Heart right ventricle (tissue), 16 donors: Measurements from ENCODE around the gene EIF6. TPM values are rescaled to one million over a fixed set of nuclear protein-coding genes. Genes with fewer than 3 reads are reported as not detected.

Source experiments
- ATAC-seq, 8 donors: fragments of 200-7000 bp; cut with Tn5 transposase; one replicate each; pipeline ENCODE4 v1.9.1; 2020; ENCODE audit warnings: mild to moderate bottlenecking in 8 of 8, moderate library complexity in 8 of 8, moderate number of reproducible peaks in 1 of 8
- DNase-seq, 2 donors: peaks; one replicate each; pipeline ENCODE4 v3.0.0-alpha.2; 2020
- H3K27ac ChIP-seq, 10 donors: fragments of 200-600 bp; sonication (generic) in 2 of 10; one replicate each; pipeline versions ENCODE4 v1.5.0 to v1.8.0; 2020 to 2022; ENCODE audit warnings: mild to moderate bottlenecking in 3 of 10
- H3K27me3 ChIP-seq, 7 donors: fragments of 200-600 bp; one replicate each; pipeline ENCODE4 v1.8.0; 2021 to 2022; ENCODE audit warnings: mild to moderate bottlenecking in 2 of 7
- H3K36me3 ChIP-seq, 9 donors: fragments of 200-600 bp; sonication (generic) in 1 of 9; one replicate each; pipeline versions ENCODE4 v1.5.0 to v1.8.0; 2020 to 2022; ENCODE audit warnings: mild to moderate bottlenecking in 2 of 9
- H3K4me1 ChIP-seq, 9 donors: fragments of 200-600 bp; sonication (generic) in 1 of 9; one replicate each; pipeline versions ENCODE4 v1.5.0 to v1.8.0; 2020 to 2022; ENCODE audit warnings: mild to moderate bottlenecking in 4 of 9
- H3K4me3 ChIP-seq, 10 donors: fragments of 200-600 bp; sonication (generic) in 2 of 10; one replicate each; pipeline versions ENCODE4 v1.5.0 to v1.8.0; 2020 to 2022; ENCODE audit warnings: mild to moderate bottlenecking in 7 of 10, moderate library complexity in 2 of 10
- H3K9me3 ChIP-seq, 11 donors: fragments of 200-600 bp in 10 of 11; sonication (generic) in 2 of 11; one replicate each; pipeline versions ENCODE4 v1.5.0 to v1.8.0; 2013 to 2022; ENCODE audit warnings: mild to moderate bottlenecking in 2 of 11, control low read depth in 1 of 11, moderate library complexity in 1 of 11
- CTCF ChIP-seq, 9 donors: fragments of 200-600 bp; sonication (generic) in 2 of 9; IDR thresholded peaks; one replicate each; pipeline versions ENCODE4 v1.5.0 to v1.8.0; 2021 to 2022; ENCODE audit warnings: antibody characterized with exemption in 9 of 9, mild to moderate bottlenecking in 5 of 9, moderate library complexity in 1 of 9
- WGBS, 2 donors: extraction: QIAGEN DNeasy Blood & Tissue Kit; methylation state at CpG; one replicate each; pipeline ENCODE4 v1.1.7; 2013; ENCODE audit warnings: inconsistent platforms in 1 of 2; 5-methylcytosine and 5-hydroxymethylcytosine counted together
- intact Hi-C, 10 donors: fragments of 100-400 bp; cut with DNase I; formaldehyde crosslinking; loops; one replicate each; pipeline versions ENCODE4 v1.11.1 to v1.14.2; 2022
- polyA plus RNA-seq, 2 donors: library from polyadenylated mRNA; stranded (reverse); fragments of 200-250 nt; gene quantifications; one replicate each; pipeline ENCODE4 v1.2.3, GENCODE V29; 2013
- total RNA-seq, 10 donors: library from RNA; stranded (reverse); fragmentation: NEBNext Ultra II Directional in 3 of 10; extraction: Animal tissue kit (Norgen Biotek cat#: 25700) in 3 of 10; gene quantifications; one replicate each; pipeline versions ENCODE4 v1.2.1 to v1.2.4, GENCODE V29; 2021 to 2023
- donor health status: Arrhythmogenic right ventricular cardiomyopathy.
- donor health status: ischemic (EF 13 %, LVEDD 7.1; RV severe dilation, severe dysfunction).
- donor health status: healthy with polysubstance abuse.
- donor health status: DM: no; HTN: yes; CAD: no.
- donor health status: DM: no; HTN: no; CAD: no.
- donor health status: ischemic (EF 25% LVEDD 6.9; RV normal size, moderate dysfunction).
- donor health status: ischemic (EF 25% LVEDD 5.7; RV mildly dilated, moderate dysfunction).
- donor health status: healthy.
- donor health status: DM: yes; HTN: yes; CAD: no.
- donor health status: Ischemic cardiomyopathy.
- donor health status: ischemic (EF 35%, LVEDD 5.7; RV mildly dilated, moderate dysfunction).
- donor health status: nonischemic (EF 11% LVEDD 7.7; RV severe dilation, severe dysfunction).
- donor health status: DM: yes; HTN: yes; CAD: no.
- donor health status: PGD.
- donor health status: ischemic (EF 29% LVEDD 5.4; RV normal size, mild dysfunction).
- donor health status: nonischemic (EF 23%, LVEDD 6.1; RV moderate dilation, normal function).

EIF6 gene
- total and polyA plus RNA-seq, 12 donors = 28.2 to 155 (median 39.0) TPM

DNA sequence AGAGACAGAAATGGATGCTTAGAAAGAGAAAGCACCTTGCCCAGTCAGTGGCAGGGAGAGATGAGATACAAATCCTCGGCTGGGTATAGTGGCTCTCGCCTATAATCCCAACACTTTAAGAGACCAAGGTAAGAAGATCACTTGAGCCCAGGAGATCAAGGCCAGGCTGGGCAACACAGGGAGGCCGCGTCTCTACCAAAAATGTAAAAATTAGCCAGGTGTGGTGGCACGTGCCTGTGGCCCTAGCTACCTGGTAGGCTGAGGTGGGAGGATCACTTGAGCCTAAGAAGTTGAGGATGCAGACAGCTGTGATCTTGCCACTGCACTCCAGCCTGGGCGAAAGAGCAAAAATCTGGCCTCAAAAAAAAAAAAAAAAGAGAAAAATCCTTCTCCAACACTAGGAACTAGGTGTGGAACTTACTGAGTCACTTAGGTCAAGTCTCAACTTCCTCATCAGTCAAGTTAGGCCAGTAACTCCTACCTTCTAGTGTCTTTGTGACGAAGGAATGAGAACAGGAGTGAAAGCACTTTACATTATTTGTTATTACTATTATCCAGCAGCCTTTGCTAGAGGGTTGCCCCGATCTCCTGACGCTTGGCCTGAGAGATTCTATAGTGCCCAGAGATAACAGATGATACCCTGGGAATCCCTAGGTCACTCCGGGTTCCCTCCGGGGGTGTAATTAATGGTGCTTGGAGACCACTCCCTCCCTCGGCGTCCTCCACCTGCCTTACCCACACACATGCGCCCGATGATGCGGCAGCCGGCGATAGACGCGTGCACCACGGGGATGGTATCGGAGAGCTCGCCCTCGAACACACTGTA, 918 bp downstream of the EIF6 start:
- intact Hi-C loops = no loop called here
- H3K4me1 ChIP-seq = peaks cover 7 to 29% (median 18%) of the 10 kb centered on the region in 9 donors
- no peak for DNase-seq
- H3K27ac ChIP-seq = peak overlapping the region in 9 of 10 donors; percentile 67 to 89 (median 82)
- peaks cover 0 to 43% (median 11%) of the 10 kb centered on the region in 9 donors for H3K36me3 ChIP-seq
- no peak for TF ChIP-seq CTCF (IDR thresholded peaks at IDR 0.05)
- H3K9me3 ChIP-seq = no peaks in the 10 kb centered on the region
- WGBS, 2 donors = 22 to 24% methylated on average over 24 of the region's 24 CpGs
- peak in 1 of 8 donors; percentile 31 for ATAC-seq
- H3K4me3 ChIP-seq = peak overlapping the region; percentile 83 to 96 (median 92)
- H3K27me3 ChIP-seq = no peaks in the 10 kb centered on the region

GRCh38 chr20:35281506-35282101, 3.0 kb downstream of the EIF6 start:
- Histone ChIP-seq H3K4me1 (peaks cover 7 to 41% (median 26%) of the 10 kb centered on the region in 9 donors), H3K9me3 (no peaks in the 10 kb centered on the region), H3K36me3 (peaks cover 0 to 53% (median 11%) of the 10 kb centered on the region in 9 donors), H3K27me3 (no peaks in the 10 kb centered on the region), H3K4me3 (no peak overlapping the region), H3K27ac (no peak overlapping the region)
- ATAC-seq (no peak), DNase-seq (no peak)
- intact Hi-C loops = no loop called here
- 95 to 97% methylated on average over 10 of the region's 10 CpGs for WGBS, 2 donors
- no peak for TF ChIP-seq CTCF (IDR thresholded peaks at IDR 0.05)

GRCh38 chr20:35280523-35280922, 4.0 kb downstream of the EIF6 start:
- Histone ChIP-seq H3K4me1 (peaks cover 10 to 52% (median 34%) of the 10 kb centered on the region in 9 donors), H3K27me3 (no peaks in the 10 kb centered on the region), H3K36me3 (peaks cover 0 to 64% (median 11%) of the 10 kb centered on the region in 9 donors), H3K4me3 (no peak overlapping the region), H3K9me3 (no peaks in the 10 kb centered on the region), H3K27ac (no peak overlapping the region)
- DNase-seq (no peak), ATAC-seq (no peak)
- intact Hi-C loops = no loop called here
- WGBS, 2 donors = 95 to 96% methylated on average over 6 of the region's 6 CpGs
- no peak for TF ChIP-seq CTCF (IDR thresholded peaks at IDR 0.05)

- intact Hi-C loops = loop anchor here in 7 of 10 donors (5.0 to 10.0 kb wide), 5 partner anchors 132 to 455 kb away; partner anchors contain the start of genes EDEM2 (in 2 of the 7) and NCOA6 (in 1 of the 7)
- H3K4me1 ChIP-seq = peaks cover 10 to 46% (median 28%) of the 10 kb centered on the region in 9 donors
- H3K4me3 ChIP-seq = no peak overlapping the region
- H3K27me3 ChIP-seq = no peaks in the 10 kb centered on the region
- no peaks in the 10 kb centered on the region for H3K9me3 ChIP-seq
- no peak for ATAC-seq
- no peak for TF ChIP-seq CTCF (IDR thresholded peaks at IDR 0.05)
- peaks cover 0 to 72% (median 11%) of the 10 kb centered on the region in 9 donors for H3K36me3 ChIP-seq
- WGBS, 2 donors = 92% methylated on average over 7 of the region's 7 CpGs
- peak overlapping the region in 1 of 10 donors; percentile 99 for H3K27ac ChIP-seq
- DNase-seq = no peak
These were observed 4.9 kb downstream of the EIF6 start for GRCh38 chr20:35279533-35280174.
